ENCODE results near the gene HHAT.
A peak's percentile ranks its signal among the peaks of the same experiment; 100 is the strongest.
"Not testable (repeated sequence)": the region's sequence is repeated elsewhere in the genome, so short reads cannot be mapped to it uniquely, and the experiment has no call there.

HHAT gene

DNA sequence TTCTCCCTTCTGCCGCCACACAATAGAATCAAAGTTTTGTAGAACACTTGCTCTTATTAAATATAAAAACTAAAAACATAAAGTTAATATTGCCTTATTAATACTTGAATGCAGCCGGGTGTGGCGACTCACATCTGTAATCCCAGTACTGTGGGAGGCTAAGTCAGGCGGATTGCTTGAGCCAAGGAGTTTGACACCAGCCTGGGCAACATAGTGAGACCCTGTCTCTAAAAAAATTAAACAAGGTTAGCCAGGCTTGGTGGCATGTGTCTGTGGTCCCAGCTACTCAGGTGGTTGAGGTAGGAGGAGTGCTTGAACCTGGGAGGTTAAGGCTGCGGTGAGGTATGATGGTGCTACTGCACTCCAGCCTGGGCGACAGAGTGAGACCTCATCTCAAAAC is 13.2 kb upstream of the HHAT start:
- no peak for DNase-seq

DNA sequence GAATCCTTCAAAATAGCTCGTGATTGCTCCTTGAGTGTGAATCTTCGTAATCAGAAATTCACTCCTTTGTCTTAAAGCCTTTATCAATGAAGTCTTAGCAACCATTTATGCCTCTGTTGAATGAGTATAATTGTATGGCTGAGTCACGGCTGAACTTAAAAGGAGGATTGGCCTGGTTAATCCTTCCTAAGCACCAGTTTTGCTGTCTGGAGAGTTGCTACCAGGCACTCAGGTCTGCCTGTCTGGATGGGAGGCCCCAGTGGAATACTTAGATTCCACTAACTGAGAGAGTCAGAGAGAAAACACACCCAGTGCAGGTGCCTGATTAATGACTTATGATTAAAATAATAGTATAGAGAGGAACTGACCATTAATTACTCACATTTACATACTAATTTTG is 7.6 kb upstream of the HHAT start:
- no peak for DNase-seq

DNA sequence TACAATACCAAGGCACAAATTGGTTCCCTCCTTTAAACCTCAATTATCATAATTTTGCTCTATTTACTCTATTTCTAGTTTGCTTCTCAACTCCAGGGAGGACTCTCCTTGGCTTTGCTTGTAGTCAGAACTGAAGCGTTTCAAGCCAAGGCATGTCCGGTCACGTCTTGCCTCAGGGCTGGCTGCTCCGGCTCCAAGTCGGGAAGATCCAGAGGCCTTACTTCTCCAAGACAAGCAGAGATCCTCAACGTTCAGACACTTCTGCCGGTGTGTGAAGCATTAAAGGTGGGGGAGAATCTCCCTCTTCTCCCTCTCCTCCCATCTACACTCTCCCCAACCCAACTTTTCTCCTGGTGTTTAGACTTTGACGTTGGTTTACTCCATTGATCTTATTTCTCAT is 7.2 kb upstream of the HHAT start:
- DNase-seq = no peak

DNA sequence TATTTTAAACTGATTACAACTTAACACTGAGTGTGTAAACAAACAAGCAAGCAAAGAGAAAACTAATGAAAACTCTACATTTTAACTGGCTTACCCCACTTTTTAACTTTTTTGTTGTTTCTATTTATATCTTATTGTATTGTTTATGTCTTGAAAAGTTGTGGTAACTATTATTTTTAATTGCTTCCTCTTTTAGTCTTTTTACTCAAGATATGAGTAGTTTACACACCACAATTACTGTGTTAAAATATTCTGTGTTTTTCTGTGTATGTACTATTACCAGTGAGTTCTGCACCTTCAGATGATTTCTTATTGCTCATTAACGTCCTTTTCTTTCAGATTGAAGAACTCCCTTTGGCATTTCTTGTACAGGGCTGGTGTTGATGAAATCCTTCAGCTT is 4.7 kb upstream of the HHAT start:
- DNase-seq = no peak

DNA sequence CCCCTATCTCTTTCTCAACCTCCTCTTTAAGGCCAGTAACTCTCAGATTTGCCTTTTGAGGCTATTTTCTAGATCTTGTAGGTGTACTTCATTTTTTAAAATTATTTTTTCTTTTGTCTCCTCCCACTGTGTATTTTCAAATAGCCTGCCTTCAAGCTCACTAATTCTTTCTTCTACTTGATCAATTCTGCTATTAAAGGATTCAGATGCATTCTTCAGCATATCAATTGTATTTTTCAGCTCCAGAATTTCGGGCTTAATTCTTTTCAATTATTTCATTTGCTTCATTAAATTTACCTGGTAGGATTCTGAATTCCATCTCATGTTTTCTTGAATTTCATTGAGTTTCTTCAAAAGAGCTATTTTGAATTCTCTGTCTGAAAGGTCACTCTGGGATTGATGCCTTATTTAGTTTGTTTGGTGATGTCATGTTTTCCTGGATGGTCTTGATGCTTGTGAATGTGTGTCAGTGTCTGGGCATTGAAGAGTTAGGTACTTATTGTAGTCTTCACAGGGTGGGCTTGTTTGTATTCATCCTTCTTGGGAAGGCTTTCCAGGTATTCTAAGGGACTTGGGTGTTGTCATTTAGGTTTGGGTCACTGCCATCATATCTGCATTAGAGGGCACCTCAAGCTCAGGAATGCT is 3.6 kb upstream of the HHAT start:
- DNase-seq = no peak

DNA sequence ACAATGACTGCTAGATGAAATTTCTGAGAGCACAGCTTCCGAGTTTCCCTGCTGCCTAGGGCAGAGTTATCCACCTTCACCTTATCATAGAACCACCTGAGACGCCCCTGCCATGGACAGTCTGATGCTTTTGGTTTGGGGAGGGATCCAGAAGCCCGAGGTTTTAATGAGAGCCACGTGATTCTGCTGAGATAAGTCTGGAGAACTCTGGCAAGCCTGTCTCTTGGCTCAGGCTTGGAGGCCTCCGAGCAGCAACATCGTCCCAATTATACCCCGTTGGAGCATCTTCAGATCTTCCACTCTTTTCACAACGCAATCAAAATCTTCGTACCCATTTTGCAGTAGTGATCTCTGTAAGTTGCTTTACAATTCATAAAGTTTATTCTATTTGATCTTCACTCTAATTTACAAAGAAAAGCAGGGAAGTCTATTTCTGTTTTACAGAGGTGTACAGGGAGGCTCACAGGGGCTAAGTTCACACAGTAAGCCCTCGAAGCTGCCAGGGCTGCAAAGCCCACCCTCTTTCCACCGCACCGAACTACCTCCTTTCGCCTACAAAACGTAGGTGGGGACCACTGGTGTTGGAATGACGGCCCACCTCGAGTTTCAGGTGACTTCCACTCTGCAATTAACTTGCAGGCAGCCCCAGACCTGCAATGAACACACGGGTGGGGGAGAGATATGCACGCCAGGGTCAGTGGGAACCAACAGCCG is 513 bp upstream of the HHAT start:
- DNase-seq = no peak

DNA sequence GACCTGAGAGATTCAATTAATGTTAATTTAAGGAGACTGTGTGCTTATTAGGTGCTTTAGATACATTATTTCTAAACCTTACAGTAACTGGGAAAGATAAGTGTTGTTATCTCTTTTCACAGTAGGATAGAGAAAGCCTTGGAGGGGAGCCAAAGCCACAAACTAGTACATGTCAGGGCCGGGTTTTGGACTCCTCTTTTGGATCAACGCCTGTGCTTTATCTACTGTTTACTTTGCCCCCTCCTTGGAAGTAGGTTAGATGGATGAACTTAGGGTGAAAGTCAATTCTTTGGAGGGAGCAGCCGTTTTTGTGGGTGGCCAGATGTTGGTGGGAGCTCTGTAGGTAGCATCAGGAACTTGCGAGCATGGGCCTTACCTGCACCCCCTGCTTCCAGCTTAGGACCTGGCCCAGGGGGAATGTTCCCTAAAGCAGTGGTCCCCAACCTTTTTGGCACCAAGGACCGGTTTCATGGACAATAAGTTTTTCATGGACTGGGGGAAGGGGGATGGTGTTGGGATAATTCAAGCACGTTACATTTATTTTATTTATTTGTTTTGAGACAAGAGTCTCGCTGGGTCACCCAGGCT is 1.7 kb downstream of the HHAT start:
- no peak for DNase-seq

DNA sequence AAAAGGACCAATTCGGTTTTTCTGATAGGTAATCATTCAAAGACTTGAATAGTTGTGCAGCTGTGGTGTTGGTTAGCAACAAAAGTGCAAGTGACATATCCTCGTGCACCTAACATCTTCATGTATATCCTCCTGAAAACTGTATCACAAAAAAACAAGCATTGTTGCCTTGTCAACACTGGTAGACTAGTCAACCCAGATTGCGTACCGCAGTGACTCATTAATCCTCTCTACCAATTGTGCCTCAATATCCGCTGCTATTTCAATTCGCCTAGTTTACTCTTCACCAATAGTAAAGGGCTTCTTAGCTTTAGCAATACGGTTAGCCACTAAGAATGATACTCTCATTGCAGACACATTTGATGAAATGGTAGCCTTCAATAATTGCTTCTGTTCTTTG is 3.5 kb downstream of the HHAT start:
- no peak for DNase-seq

DNA sequence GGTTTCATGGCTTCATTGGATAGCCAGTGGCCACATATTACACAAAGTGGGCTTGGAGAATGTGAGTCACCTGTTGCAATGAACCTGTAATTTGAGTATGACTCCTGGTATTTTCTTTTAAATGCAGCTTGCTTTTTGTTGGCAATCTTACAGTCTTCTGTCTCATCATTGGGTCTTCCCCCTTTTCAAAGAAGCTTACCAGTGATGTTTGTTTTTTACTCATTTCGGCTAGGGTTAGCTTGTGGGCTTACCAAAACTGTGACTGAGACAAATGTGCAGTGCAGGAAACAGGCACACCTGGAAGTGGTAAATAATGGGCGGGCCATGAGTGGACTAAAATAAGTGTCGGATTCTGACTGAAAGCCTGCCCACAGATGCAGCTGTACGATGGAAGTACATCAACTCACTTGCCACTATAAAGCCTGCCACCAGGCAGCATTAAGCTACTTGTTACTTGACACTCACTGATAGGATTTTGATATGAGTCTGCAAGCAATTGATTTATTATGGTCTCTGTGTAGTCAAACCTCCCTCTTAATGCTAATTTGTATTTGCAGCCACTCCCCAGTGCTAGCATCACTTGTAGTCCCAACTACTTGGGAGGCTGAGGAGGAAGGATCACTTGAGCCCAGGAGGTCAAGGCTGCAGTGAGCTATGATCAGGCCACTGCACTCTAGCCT is 4.2 kb downstream of the HHAT start:
- DNase-seq = no peak

DNA sequence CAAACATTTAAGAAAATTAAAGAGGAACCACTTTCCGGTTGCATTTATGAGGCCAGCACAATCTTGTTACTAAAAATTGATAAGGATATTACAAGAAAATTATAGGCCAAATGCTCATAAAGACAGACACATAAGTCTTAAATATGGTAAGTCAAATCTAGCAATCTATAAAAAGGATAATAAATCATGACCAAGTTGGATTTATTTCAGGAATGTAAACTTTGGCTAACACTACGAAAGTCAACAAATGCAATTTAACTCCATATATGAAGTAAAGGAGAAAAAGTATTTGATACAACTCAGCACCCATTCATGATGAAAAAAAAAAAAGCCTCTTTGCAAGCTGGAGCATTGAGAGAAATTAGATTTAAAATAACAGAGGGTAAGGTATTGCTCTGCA is 6.3 kb downstream of the HHAT start:
- no peak for DNase-seq

DNA sequence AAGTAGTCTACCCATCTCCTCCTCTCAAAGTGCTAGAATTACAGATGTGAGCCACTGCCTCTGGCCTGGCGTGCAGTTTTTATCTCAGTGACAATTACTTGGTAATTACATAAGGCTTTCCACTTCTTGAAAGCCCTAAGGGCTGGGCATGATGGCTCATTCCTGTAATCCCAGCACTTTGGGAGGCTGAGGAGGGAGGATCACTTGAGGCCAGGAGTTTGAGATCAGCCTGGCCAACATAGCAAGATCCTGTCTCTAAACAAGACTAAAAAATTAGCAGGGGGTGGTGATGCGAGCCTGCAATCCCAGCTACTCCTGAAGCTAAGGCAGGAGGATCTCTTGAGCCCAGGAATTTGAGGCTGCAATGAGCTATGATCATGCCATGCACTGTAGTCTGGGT is 7.7 kb downstream of the HHAT start:
- no peak for DNase-seq

DNA sequence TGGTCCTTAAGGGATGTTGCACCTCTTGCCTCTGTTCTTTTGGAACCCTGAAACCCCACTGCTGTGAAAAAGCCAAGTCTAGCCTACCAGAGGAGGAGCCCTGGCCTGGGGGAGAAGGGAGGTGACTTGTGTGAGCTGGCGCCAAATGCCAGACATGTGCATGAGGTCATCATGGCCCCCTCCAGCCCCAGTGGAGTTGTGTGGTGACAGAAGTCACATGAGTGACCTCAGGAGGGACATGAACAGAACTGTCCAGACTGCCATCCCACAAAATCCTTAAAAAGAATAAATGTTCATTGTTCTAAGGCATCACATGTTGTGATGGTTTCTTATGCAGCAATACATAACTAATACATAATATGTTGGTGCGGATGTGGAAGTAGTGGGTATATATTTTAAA is 10.8 kb downstream of the HHAT start:
- DNase-seq = no peak

DNA sequence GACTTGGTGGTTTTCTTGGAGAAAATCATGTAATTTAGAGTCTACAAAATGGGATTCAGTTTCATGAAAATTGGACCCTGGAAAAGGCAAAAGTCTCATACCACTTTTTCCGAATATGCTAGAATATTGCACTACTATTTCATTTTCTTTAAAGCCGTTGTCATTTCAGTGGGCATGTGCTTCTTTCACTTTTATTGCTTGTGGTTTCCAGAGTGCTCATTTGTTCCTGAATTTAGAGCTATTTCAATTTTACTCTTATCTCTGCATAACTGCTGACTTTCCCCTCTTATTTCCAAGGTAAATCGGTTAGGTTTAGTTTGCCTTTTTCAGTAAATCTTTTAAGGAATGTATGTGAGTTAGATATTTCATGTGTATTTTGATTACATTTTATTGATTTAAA is 11.6 kb downstream of the HHAT start:
- no peak for DNase-seq

DNA sequence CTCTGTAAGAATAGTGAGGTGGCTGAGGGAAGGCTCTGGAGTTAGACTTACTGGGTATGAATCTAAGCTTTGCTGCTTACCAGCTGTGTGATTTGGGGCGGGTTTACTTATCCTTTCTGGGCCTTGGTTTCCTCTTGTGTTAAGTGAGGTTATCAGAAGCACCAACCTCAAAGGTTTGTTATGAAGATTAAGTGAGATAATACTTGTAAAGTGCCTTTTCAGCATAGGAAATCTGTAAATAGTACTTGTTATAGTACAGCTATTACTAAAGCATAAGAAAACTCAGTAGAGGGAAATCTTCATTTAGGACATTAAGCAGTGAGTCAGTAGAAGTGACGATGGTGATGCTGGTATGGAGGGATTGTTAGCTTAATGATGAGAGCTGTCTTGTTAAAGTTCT is 12.1 kb downstream of the HHAT start:
- DNase-seq = no peak

DNA sequence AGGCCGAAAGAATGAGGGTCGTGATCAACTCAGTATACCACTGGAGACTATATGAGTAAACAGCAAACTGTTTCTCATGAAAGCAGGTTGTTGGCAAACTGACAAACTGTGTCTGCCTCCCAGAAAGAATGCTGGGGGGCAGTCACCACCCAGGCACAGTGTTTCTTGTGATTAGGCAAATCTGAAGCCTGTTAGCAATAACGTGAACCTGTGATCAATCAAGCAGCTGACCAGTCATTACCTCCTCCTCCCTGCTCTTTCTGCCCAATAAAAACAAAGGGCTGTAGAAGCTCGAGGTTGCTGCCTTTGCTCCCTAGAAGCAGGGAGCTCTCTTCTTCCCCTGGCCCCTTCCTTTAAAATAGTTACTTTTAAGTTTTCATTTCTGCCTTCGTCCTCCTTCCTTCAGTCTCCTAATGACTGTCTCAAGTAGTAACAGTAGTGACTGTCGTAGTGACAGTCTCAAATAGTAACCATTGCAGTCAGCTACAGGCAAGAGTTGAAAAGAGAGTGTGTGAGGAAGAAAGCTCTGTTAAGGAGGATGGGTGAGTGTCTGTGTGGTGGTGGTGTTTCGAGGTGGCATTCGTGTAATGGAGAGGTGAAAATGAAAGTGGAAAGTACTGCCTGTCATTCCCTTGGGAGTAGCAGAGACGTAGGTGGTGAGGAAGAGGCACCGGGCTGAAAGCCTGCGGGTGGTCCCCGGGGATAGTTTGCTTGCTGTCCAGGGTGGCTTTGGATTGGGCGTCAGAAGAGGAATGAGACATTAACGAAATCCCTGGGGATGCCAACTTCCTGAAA is 14.5 kb downstream of the HHAT start:
- no peak for DNase-seq

DNA sequence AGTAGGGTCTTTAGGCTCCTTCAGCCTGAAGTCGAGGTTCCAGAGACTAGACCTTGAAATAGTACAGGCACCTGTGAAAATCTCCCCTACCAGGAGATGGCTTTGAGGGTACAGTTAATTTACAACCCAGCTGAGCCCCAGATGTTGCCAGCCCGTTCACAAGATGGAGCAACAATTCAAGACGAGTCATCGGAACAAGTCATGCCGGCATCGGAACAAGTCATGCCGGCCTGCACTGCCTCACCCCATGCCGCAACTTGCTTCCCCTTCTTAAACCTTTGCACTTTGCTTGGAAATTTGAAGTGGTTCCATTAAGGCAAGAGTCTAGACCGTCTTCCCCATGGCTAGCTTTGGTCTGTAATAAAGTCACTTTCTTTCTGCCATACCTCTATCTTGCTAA is 16.0 kb downstream of the HHAT start:
- no peak for DNase-seq

DNA sequence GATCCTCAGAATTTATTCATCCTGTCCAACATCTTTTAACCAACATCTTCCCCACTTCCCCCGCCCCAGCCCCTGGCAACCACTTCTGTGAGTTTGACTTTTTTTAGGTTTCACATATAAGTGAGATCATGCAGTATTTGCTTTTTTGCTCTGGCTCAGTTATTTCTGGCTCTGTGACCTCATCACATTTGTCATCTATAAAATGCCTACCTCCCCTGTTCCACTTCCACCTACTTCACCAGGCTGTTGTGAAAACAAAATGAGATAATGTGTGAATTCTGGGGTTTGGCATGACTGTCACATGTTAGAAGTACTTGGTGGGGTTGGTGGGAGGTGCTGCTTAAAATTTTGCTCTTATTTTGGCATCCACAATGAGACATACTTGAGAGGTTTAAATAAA is 18.4 kb downstream of the HHAT start:
- DNase-seq = no peak

DNA sequence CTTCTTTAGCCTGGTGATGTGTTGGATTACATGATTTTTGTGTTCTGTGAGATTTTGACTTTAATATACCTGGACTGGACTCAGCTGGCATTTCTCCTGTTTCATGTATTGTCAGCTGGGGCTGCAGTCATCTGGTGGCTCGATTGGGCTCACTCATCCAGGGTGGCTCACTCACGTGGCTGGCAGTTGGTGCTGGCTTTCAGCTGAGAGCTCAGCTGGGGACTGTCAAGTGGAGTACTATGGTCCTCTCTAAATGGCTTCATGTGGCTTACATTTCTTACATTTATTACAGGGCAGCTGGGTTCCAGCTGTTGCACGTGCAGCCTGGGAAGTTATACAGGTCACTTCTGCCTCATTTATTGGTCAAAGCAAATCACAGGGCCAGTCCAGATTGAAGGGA is 22.8 kb downstream of the HHAT start:
- no peak for DNase-seq

DNA sequence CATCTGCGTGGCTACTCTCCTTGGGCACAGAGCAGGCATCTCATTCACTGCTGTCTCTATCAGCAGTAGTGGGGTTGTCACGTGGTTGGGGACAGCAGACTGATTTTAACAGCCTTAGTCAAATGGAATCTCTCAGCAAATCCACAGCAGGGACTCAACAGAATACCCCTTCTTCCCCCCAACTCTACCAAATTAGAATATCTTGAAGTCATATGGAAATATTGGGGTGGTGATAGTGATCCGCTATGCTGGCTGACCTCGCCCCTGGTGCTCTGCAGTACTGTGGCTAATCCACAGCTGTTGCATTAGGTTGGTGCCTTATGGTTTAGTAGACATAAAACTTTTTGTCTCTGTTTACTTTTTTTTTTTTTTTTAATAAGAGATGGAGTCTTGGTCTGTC is 23.9 kb downstream of the HHAT start:
- DNase-seq = no peak

DNA sequence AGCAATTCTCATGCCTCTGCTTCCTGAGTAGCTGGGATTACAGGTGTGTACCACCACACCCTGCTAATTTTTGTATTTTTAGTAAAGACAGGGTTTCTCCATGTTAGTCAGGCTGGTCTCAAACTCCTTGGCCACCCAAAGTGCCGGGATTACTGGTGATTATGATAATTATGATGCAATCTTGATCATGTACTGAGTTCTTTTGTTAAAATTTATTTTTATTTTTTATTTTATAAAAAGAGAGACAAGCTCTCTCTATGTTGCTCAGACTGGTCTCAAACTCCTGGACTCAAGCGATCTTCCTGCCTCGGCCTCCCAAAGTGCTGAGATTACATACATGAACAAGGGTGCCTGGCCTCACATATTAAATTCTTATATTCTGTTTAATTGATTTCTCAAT is 25.6 kb downstream of the HHAT start:
- DNase-seq = not testable (repeated sequence)

DNA sequence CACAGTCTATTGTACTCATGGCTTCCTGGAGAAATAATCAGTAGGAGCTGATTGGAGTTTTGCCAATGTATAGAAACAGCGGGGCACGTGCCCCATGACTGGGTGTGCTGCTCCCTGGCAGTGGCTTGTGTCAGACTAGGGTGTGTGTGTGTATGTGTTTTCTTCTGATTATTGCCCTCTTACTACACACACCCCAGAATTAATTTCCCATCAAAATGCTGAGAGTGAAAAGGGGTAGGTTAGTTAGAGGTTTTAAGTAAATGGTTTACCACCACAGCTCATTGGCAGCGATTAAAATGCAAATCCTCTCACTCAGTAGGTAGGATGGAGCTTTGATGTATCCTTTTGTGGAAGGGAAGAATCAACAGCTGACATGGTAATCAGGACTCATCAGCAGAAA is 29.9 kb downstream of the HHAT start:
- DNase-seq = no peak

DNA sequence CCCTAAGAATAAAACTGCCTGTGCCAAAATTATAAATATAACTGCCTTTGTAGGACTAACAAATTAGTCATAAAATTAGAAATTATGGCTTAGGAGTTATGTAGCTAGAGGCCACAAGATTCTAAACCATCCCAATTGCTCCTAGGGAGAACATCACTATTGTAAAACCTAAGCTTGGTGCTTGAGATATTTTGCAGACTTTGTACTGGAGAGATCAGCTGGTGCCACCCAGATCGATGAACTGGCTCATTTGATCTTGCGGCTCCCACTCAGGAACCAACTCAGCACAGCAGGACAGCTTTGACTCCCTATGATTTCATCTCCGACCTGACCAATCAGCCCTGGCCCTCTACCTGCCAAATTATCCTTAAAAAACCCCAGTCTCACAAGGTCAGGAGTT is 30.6 kb downstream of the HHAT start:
- DNase-seq = no peak

DNA sequence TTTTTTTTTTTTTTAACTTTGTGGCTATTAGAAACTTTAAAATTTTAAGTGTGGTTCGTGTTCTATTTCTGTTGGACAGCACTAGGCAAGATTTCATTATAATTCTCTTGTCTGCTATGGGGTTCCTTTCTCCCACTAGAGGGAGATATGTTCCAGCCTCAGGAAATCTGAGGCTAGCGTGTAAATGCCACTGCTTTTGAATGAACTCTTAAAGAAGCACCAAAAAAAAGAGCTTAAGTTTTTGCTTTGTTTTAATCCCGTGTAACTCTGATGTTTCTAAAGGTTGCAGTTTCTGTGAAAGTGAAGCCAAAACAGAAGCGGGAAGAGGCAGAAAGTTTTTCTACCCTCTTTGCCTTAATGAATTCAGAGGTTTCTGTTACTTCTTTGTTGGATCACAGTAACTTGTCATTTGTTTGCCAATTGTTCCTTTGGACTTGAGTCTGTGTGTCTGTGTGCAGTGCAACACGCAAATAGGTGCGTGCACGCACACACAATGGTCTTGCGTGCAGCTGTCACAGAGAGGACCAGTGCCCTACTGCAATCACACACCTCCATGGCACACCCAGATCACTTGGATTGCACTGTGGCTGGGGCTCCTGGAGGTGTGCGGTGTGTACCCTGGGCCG is 32.3 kb downstream of the HHAT start:
- peak; percentile 11 to 24 for DNase-seq
